ENCODE results near the gene GSTM5. TPM values are rescaled to one million over a fixed set of nuclear protein-coding genes. Genes with fewer than 3 reads are reported as not detected.
"Not testable (repeated sequence)": the region's sequence is repeated elsewhere in the genome, so short reads cannot be mapped to it uniquely, and the experiment has no call there.

The GSTM5 gene
- total RNA-seq, 1 experiment from 2014 or later = not detected

DNA sequence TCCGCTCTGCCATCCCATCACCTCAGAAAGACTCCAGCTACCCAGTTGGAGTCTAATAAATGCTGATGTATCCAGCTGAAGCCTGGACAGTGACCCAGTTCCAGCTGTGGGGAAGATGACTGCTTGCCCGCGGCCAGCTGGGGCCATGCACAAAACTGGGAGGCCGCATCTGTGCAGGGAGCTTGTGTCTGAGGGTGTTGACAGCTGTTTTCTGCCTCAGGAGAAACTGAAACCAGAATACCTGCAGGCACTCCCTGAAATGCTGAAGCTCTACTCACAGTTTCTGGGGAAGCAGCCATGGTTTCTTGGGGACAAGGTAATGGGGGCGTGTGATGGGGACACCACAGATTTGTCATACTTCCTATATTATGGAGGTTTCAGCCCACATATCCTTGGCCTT is 41.0 kb upstream of the GSTM5 start:
- Histone ChIP-seq H3K36me3 (ENCODE audit: low read depth) (no peaks in the 10 kb centered on the region), H3K9me3 (ENCODE audit: insufficient read depth, low read depth) (no peaks in the 10 kb centered on the region), H3K4me1 (replicated peaks; ENCODE audit: insufficient read depth) (no peaks in the 10 kb centered on the region), H3F3A (ENCODE audit: insufficient read depth, low read depth) (no peaks in the 10 kb centered on the region; the same call in 1 of the 2 replicates), H3K4me2 (no peak overlapping the region), H3K79me2 (ENCODE audit: low read depth) (no peaks in the 10 kb centered on the region), H4K20me1 (ENCODE audit: insufficient read depth) (no peaks in the 10 kb centered on the region), H3K27me3 (ENCODE audit: insufficient read depth, low read depth) (no peaks in the 10 kb centered on the region), H3K4me3 (no peak overlapping the region), H3K9me2 (ENCODE audit: insufficient read depth) (no peaks in the 10 kb centered on the region), H3K27ac (no peak overlapping the region), H2AFZ (no peak overlapping the region)
- TF ChIP-seq EZH2 (IDR thresholded peaks at IDR 0.05; ENCODE audit: low read depth) = no peak
- TF ChIP-seq, protein P1, sequence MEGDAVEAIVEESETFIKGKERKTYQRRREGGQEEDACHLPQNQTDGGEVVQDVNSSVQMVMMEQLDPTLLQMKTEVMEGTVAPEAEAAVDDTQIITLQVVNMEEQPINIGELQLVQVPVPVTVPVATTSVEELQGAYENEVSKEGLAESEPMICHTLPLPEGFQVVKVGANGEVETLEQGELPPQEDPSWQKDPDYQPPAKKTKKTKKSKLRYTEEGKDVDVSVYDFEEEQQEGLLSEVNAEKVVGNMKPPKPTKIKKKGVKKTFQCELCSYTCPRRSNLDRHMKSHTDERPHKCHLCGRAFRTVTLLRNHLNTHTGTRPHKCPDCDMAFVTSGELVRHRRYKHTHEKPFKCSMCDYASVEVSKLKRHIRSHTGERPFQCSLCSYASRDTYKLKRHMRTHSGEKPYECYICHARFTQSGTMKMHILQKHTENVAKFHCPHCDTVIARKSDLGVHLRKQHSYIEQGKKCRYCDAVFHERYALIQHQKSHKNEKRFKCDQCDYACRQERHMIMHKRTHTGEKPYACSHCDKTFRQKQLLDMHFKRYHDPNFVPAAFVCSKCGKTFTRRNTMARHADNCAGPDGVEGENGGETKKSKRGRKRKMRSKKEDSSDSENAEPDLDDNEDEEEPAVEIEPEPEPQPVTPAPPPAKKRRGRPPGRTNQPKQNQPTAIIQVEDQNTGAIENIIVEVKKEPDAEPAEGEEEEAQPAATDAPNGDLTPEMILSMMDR (conservative IDR thresholded peaks at IDR 0.05) = no peak
- BruUV-seq (replicated peaks) = no TSS peak
- CTCF ChIA-PET = interaction anchor here (0.6 kb wide), 2 partner anchors 10 to 98 kb away, joined by 3 read pairs; no protein-coding TSS in a partner anchor
- intact Hi-C loops (cut with micrococcal nuclease; ENCODE audit: unreplicated experiment) = no loop called here
- no peak for DNase-seq
- POLR2A ChIA-PET (ENCODE audit: unreplicated experiment) = interaction anchor here (0.7 kb wide), 1 partner anchor 14 kb away, joined by 4 read pairs; no protein-coding TSS in a partner anchor

GRCh38 chr1:109673861-109674260 is 38.2 kb upstream of the GSTM5 start:
- CTCF ChIA-PET; H3K4me2 ChIP-seq; H4K20me1 ChIP-seq (ENCODE audit: insufficient read depth); H2AFZ ChIP-seq; H3K27me3 ChIP-seq (ENCODE audit: insufficient read depth, low read depth); DNase-seq; H3K27ac ChIP-seq; POLR2A ChIA-PET (ENCODE audit: unreplicated experiment); BruUV-seq (replicated peaks); H3K4me3 ChIP-seq; H3K4me1 ChIP-seq (replicated peaks; ENCODE audit: insufficient read depth); H3K79me2 ChIP-seq (ENCODE audit: low read depth); H3F3A ChIP-seq (ENCODE audit: insufficient read depth, low read depth); H3K36me3 ChIP-seq (ENCODE audit: low read depth); H3K9me3 ChIP-seq (ENCODE audit: insufficient read depth, low read depth); intact Hi-C loops (cut with micrococcal nuclease; ENCODE audit: unreplicated experiment); H3K9me2 ChIP-seq (ENCODE audit: insufficient read depth): not testable (repeated sequence)

GRCh38 chr1:109676683-109677381 is 35.2 kb upstream of the GSTM5 start:
- H2AFZ ChIP-seq; H3K9me2 ChIP-seq (ENCODE audit: insufficient read depth); H3K4me3 ChIP-seq; CTCF ChIA-PET; H3K4me2 ChIP-seq; H3K79me2 ChIP-seq (ENCODE audit: low read depth); H3F3A ChIP-seq (ENCODE audit: insufficient read depth, low read depth); DNase-seq; BruUV-seq (replicated peaks); H3K9me3 ChIP-seq (ENCODE audit: insufficient read depth, low read depth); H3K27ac ChIP-seq; H3K36me3 ChIP-seq (ENCODE audit: low read depth); H3K4me1 ChIP-seq (replicated peaks; ENCODE audit: insufficient read depth); H3K27me3 ChIP-seq (ENCODE audit: insufficient read depth, low read depth); POLR2A ChIA-PET (ENCODE audit: unreplicated experiment); H4K20me1 ChIP-seq (ENCODE audit: insufficient read depth); intact Hi-C loops (cut with micrococcal nuclease; ENCODE audit: unreplicated experiment): not testable (repeated sequence)

- no peak overlapping the region for H2AFZ ChIP-seq
- H3K9me2 ChIP-seq (ENCODE audit: insufficient read depth) = no peaks in the 10 kb centered on the region
- no peaks in the 10 kb centered on the region for H3K79me2 ChIP-seq (ENCODE audit: low read depth)
- no peaks in the 10 kb centered on the region for H4K20me1 ChIP-seq (ENCODE audit: insufficient read depth)
- no peaks in the 10 kb centered on the region for H3K9me3 ChIP-seq (ENCODE audit: insufficient read depth, low read depth)
- TF ChIP-seq, protein P1 (conservative IDR thresholded peaks at IDR 0.05) = no peak
- no peak for TF ChIP-seq EZH2 (IDR thresholded peaks at IDR 0.05; ENCODE audit: low read depth)
- CTCF ChIA-PET = no interaction called here
- no peak for DNase-seq
- no TSS peak for BruUV-seq (replicated peaks)
- POLR2A ChIA-PET (ENCODE audit: unreplicated experiment) = no interaction called here
- H3K27me3 ChIP-seq (ENCODE audit: insufficient read depth, low read depth) = no peaks in the 10 kb centered on the region
- H3K4me1 ChIP-seq (replicated peaks; ENCODE audit: insufficient read depth) = no peaks in the 10 kb centered on the region
- H3K36me3 ChIP-seq (ENCODE audit: low read depth) = no peaks in the 10 kb centered on the region
- no peak overlapping the region for H3K4me2 ChIP-seq
- intact Hi-C loops (cut with micrococcal nuclease; ENCODE audit: unreplicated experiment) = no loop called here
- no peak overlapping the region for H3K4me3 ChIP-seq
- H3F3A ChIP-seq (ENCODE audit: insufficient read depth, low read depth) = peaks cover 4% of the 10 kb centered on the region; the same call in 1 of the 2 replicates
- no peak overlapping the region for H3K27ac ChIP-seq
These were observed 34.6 kb upstream of the GSTM5 start for GRCh38 chr1:109677459-109677858.

- H3K9me2 ChIP-seq (ENCODE audit: insufficient read depth); H3K27ac ChIP-seq; H3K4me1 ChIP-seq (replicated peaks; ENCODE audit: insufficient read depth); H4K20me1 ChIP-seq (ENCODE audit: insufficient read depth); POLR2A ChIA-PET (ENCODE audit: unreplicated experiment); H3K79me2 ChIP-seq (ENCODE audit: low read depth); BruUV-seq (replicated peaks); H3K27me3 ChIP-seq (ENCODE audit: insufficient read depth, low read depth); intact Hi-C loops (cut with micrococcal nuclease; ENCODE audit: unreplicated experiment); H3K4me2 ChIP-seq; H3K9me3 ChIP-seq (ENCODE audit: insufficient read depth, low read depth); H3F3A ChIP-seq (ENCODE audit: insufficient read depth, low read depth); H2AFZ ChIP-seq; H3K4me3 ChIP-seq; CTCF ChIA-PET; DNase-seq; H3K36me3 ChIP-seq (ENCODE audit: low read depth): not testable (repeated sequence)
These were observed 33.4 kb upstream of the GSTM5 start for GRCh38 chr1:109678637-109679036.

- BruUV-seq (replicated peaks); DNase-seq: not testable (repeated sequence)
These were observed 27.3 kb upstream of the GSTM5 start for GRCh38 chr1:109684777-109685176.

More at GRCh38 chr1:109684777-109685176, 27.3 kb upstream of the GSTM5 start:
- POLR2A ChIA-PET (ENCODE audit: unreplicated experiment); CTCF ChIA-PET; H3K27me3 ChIP-seq (ENCODE audit: insufficient read depth, low read depth); intact Hi-C loops (cut with micrococcal nuclease; ENCODE audit: unreplicated experiment); H3K9me3 ChIP-seq (ENCODE audit: insufficient read depth, low read depth); H3K4me3 ChIP-seq; H3K4me2 ChIP-seq; H3F3A ChIP-seq (ENCODE audit: insufficient read depth, low read depth); H3K79me2 ChIP-seq (ENCODE audit: low read depth); H4K20me1 ChIP-seq (ENCODE audit: insufficient read depth); H3K4me1 ChIP-seq (replicated peaks; ENCODE audit: insufficient read depth); H3K36me3 ChIP-seq (ENCODE audit: low read depth); H3K27ac ChIP-seq; H2AFZ ChIP-seq; H3K9me2 ChIP-seq (ENCODE audit: insufficient read depth): not testable (repeated sequence)
